ENCODE data around the gene COPS9. TPM values are rescaled to one million over a fixed set of nuclear protein-coding genes. Genes with fewer than 3 reads are reported as not detected.

COPS9 gene
- total RNA-seq, 1 donor from 2014 or later: 156 TPM

GRCh38 chr2:240162531-240162930 lies 26.4 kb upstream of the COPS9 start:
- no peaks in the 10 kb centered on the region for H3K27me3 Mint-ChIP-seq (ENCODE audit: unreplicated experiment)
- no peaks in the 10 kb centered on the region for H3K4me1 Mint-ChIP-seq (ENCODE audit: unreplicated experiment)
- no peaks in the 10 kb centered on the region for H3K9me3 Mint-ChIP-seq (ENCODE audit: unreplicated experiment)
- no peaks in the 10 kb centered on the region for H3K36me3 Mint-ChIP-seq (ENCODE audit: unreplicated experiment)
- no peak overlapping the region for H3K27ac Mint-ChIP-seq (ENCODE audit: unreplicated experiment)
- H3K4me3 Mint-ChIP-seq (ENCODE audit: unreplicated experiment): no peak overlapping the region
- no peak for TF ChIP-seq CTCF (IDR thresholded peaks at IDR 0.05)
- DNase-seq (ENCODE audit: extremely low spot score, unreplicated experiment): no peak

- Mint-ChIP-seq H3K27ac (ENCODE audit: unreplicated experiment) (no peak overlapping the region), H3K36me3 (ENCODE audit: unreplicated experiment) (no peaks in the 10 kb centered on the region), H3K4me3 (ENCODE audit: unreplicated experiment) (no peak overlapping the region), H3K27me3 (ENCODE audit: unreplicated experiment) (no peaks in the 10 kb centered on the region), H3K4me1 (ENCODE audit: unreplicated experiment) (no peaks in the 10 kb centered on the region), H3K9me3 (ENCODE audit: unreplicated experiment) (no peaks in the 10 kb centered on the region)
- DNase-seq (ENCODE audit: extremely low spot score, unreplicated experiment): no peak
- no peak for TF ChIP-seq CTCF (IDR thresholded peaks at IDR 0.05)
Measured at GRCh38 chr2:240162032-240162431, 25.9 kb upstream of the COPS9 start.

- Mint-ChIP-seq H3K27ac (ENCODE audit: unreplicated experiment) (no peak overlapping the region), H3K4me1 (ENCODE audit: unreplicated experiment) (no peaks in the 10 kb centered on the region), H3K27me3 (ENCODE audit: unreplicated experiment) (no peaks in the 10 kb centered on the region), H3K36me3 (ENCODE audit: unreplicated experiment) (no peaks in the 10 kb centered on the region), H3K4me3 (ENCODE audit: unreplicated experiment) (no peak overlapping the region), H3K9me3 (ENCODE audit: unreplicated experiment) (no peaks in the 10 kb centered on the region)
- no peak for DNase-seq (ENCODE audit: extremely low spot score, unreplicated experiment)
- no peak for TF ChIP-seq CTCF (IDR thresholded peaks at IDR 0.05)
Measured at GRCh38 chr2:240161087-240161750, 25.1 kb upstream of the COPS9 start.

- Mint-ChIP-seq H3K27ac (ENCODE audit: unreplicated experiment) (no peak overlapping the region), H3K27me3 (ENCODE audit: unreplicated experiment) (no peaks in the 10 kb centered on the region), H3K4me1 (ENCODE audit: unreplicated experiment) (no peaks in the 10 kb centered on the region), H3K36me3 (ENCODE audit: unreplicated experiment) (no peaks in the 10 kb centered on the region), H3K9me3 (ENCODE audit: unreplicated experiment) (no peaks in the 10 kb centered on the region), H3K4me3 (ENCODE audit: unreplicated experiment) (no peak overlapping the region)
- no peak for TF ChIP-seq CTCF (IDR thresholded peaks at IDR 0.05)
- no peak for DNase-seq (ENCODE audit: extremely low spot score, unreplicated experiment)
Measured at GRCh38 chr2:240160291-240161086, 24.4 kb upstream of the COPS9 start.

GRCh38 chr2:240159251-240159839 lies 23.2 kb upstream of the COPS9 start:
- H3K27ac Mint-ChIP-seq (ENCODE audit: unreplicated experiment): no peak overlapping the region
- H3K9me3 Mint-ChIP-seq (ENCODE audit: unreplicated experiment): no peaks in the 10 kb centered on the region
- no peak for DNase-seq (ENCODE audit: extremely low spot score, unreplicated experiment)
- H3K36me3 Mint-ChIP-seq (ENCODE audit: unreplicated experiment): no peaks in the 10 kb centered on the region
- TF ChIP-seq CTCF (IDR thresholded peaks at IDR 0.05): no peak
- H3K27me3 Mint-ChIP-seq (ENCODE audit: unreplicated experiment): no peaks in the 10 kb centered on the region
- H3K4me3 Mint-ChIP-seq (ENCODE audit: unreplicated experiment): no peak overlapping the region
- H3K4me1 Mint-ChIP-seq (ENCODE audit: unreplicated experiment): no peaks in the 10 kb centered on the region

Measured in osteocyte (in vitro differentiated cells).